Measurements from ENCODE around the gene SAP30BP. TPM values are rescaled to one million over a fixed set of nuclear protein-coding genes. Genes with fewer than 3 reads are reported as not detected.
A peak's percentile ranks its signal among the peaks of the same experiment; 100 is the strongest.

The SAP30BP gene
- total and polyA plus RNA-seq, 2 of the 13 experiments (the other 11 are each of a cell fraction or from before 2014, with no cell fraction given): 67.7 to 99.4 TPM

GRCh38 chr17:75749545-75750389, 82.6 kb downstream of the SAP30BP start (continued):
- no peak for TF ChIP-seq PRDM10 (CRISPR knock-in tag; IDR thresholded peaks at IDR 0.05; ENCODE audit: low read depth)
- TF ChIP-seq KDM4B (CRISPR knock-in tag; IDR thresholded peaks at IDR 0.05): no peak
- TF ChIP-seq TAF1 (CRISPR knock-in tag; IDR thresholded peaks at IDR 0.05): no peak
- TF ChIP-seq CC2D1A (CRISPR knock-in tag; IDR thresholded peaks at IDR 0.05): no peak
- no peak for TF ChIP-seq PITX1 (CRISPR knock-in tag; IDR thresholded peaks at IDR 0.05)
- no peak for TF ChIP-seq ZNF781 (CRISPR knock-in tag; IDR thresholded peaks at IDR 0.05; ENCODE audit: borderline replicate concordance, not compliant biosample characterization)
- no peak for TF ChIP-seq PAWR (CRISPR knock-in tag; IDR thresholded peaks at IDR 0.05; ENCODE audit: borderline replicate concordance)
- peak; percentile 13; the same call in 1 of the 2 replicates for TF ChIP-seq MEIS2 (CRISPR knock-in tag; IDR thresholded peaks at IDR 0.05)
- no peak for TF ChIP-seq ZNF564 (CRISPR knock-in tag; IDR thresholded peaks at IDR 0.05)
- no peak; the same call in 1 of the 2 replicates for TF ChIP-seq ZNF362 (CRISPR knock-in tag; IDR thresholded peaks at IDR 0.05; ENCODE audit: borderline replicate concordance)
- no peak for TF ChIP-seq KAT2B (IDR thresholded peaks at IDR 0.05; ENCODE audit: borderline replicate concordance, low read depth, low read length)
- peak; percentile 96 for TF ChIP-seq STAG1 (CRISPR knock-in tag; IDR thresholded peaks at IDR 0.05)
- no peak for TF ChIP-seq KLF15 (CRISPR knock-in tag; IDR thresholded peaks at IDR 0.05; ENCODE audit: borderline replicate concordance)
- no peak for TF ChIP-seq MBNL3 (CRISPR knock-in tag; conservative IDR thresholded peaks at IDR 0.05)
- TF ChIP-seq ZBTB8A (CRISPR knock-in tag; IDR thresholded peaks at IDR 0.05; ENCODE audit: borderline replicate concordance, low read depth): no peak
- no peak for TF ChIP-seq HINFP (CRISPR knock-in tag; IDR thresholded peaks at IDR 0.05; ENCODE audit: low read depth)
- no peak for TF ChIP-seq GZF1 (CRISPR knock-in tag; IDR thresholded peaks at IDR 0.05)
- no peak for TF ChIP-seq EZH2 (conservative IDR thresholded peaks at IDR 0.05; ENCODE audit: low read depth, low read length)
- TF ChIP-seq MXD3 (CRISPR knock-in tag; IDR thresholded peaks at IDR 0.05): no peak
- 0 out of 2 replicates have a peak, but pooled peaks have one; percentile 60 for TF ChIP-seq ZNF710 (CRISPR knock-in tag; IDR thresholded peaks at IDR 0.05; ENCODE audit: borderline replicate concordance)
